CD1c-positive myeloid dendritic cell (primary cell): ENCODE data around the gene HOMER1.
"Not testable (repeated sequence)": the region's sequence is repeated elsewhere in the genome, so short reads cannot be mapped to it uniquely, and the experiment has no call there.

Experiments
- DNase-seq: peaks from one replicate; pipeline ENCODE4 v3.0.0-alpha.2; 2016; ENCODE audit errors: extremely low spot score

HOMER1 gene

GRCh38 chr5:79517601-79518000 lies 3.7 kb upstream of the HOMER1 start:
- peak; percentile 72 for DNase-seq

- DNase-seq: no peak
Measured at GRCh38 chr5:79516986-79517385, 3.1 kb upstream of the HOMER1 start.

- DNase-seq: not testable (repeated sequence)
Measured at GRCh38 chr5:79516331-79516730, 2.4 kb upstream of the HOMER1 start.

GRCh38 chr5:79514391-79515105 lies 614 bp upstream of the HOMER1 start:
- peak; percentile 99 for DNase-seq

GRCh38 chr5:79513308-79513703 lies 628 bp downstream of the HOMER1 start:
- DNase-seq: no peak

GRCh38 chr5:79512471-79513307 lies 1.2 kb downstream of the HOMER1 start:
- DNase-seq: peak; percentile 24

GRCh38 chr5:79512049-79512448 lies 1.9 kb downstream of the HOMER1 start:
- DNase-seq: peak; percentile 26

GRCh38 chr5:79510638-79511037 lies 3.3 kb downstream of the HOMER1 start:
- no peak for DNase-seq

- DNase-seq: no peak
Measured at GRCh38 chr5:79509244-79509885, 4.6 kb downstream of the HOMER1 start.

- DNase-seq: no peak
Measured at GRCh38 chr5:79508794-79509193, 5.1 kb downstream of the HOMER1 start.

GRCh38 chr5:79508354-79508753 lies 5.6 kb downstream of the HOMER1 start:
- DNase-seq: peak; percentile 23

- DNase-seq: no peak
Measured at GRCh38 chr5:79507251-79508205, 6.4 kb downstream of the HOMER1 start.

GRCh38 chr5:79505138-79505537 lies 8.8 kb downstream of the HOMER1 start:
- no peak for DNase-seq

- DNase-seq: no peak
Measured at GRCh38 chr5:79503794-79504495, 10.0 kb downstream of the HOMER1 start.

GRCh38 chr5:79499640-79500273 lies 14.2 kb downstream of the HOMER1 start:
- DNase-seq: no peak

- no peak for DNase-seq
Measured at GRCh38 chr5:79495311-79495710, 18.6 kb downstream of the HOMER1 start.

GRCh38 chr5:79493596-79494345 lies 20.2 kb downstream of the HOMER1 start:
- no peak for DNase-seq

- DNase-seq: no peak
Measured at GRCh38 chr5:79491690-79492317, 22.1 kb downstream of the HOMER1 start.

- no peak for DNase-seq
Measured at GRCh38 chr5:79490323-79490936, 23.5 kb downstream of the HOMER1 start.
